ENCODE results near the gene ZNF148.

The ZNF148 gene

DNA sequence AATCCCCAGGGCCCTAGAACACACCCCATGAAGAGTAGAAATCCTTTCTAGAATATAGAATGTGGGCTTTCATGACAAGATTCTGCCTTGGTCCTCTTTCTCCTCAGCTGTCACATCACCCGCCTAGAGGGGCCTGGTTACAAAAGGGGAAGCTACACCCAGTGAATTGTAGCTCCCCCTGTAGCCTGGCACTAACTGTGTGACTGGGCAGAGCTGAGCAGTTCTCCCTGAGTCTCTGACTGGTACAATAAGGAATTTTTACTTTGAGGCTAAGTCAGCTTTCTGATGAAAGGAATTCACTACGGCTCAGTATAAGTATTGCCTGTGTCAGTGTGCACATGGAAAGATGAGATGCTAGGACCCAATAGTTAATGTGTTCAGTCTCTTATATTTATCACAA, 28.7 kb upstream of the ZNF148 start:
- DNase-seq (ENCODE audit: extremely low spot score), result no peak
- CTCF ChIA-PET, result interaction anchor here (1.1 to 2.1 kb wide), 4 partner anchors 10 to 23 kb away, joined by 3 to 6 read pairs (median 4); no protein-coding TSS in a partner anchor
- TF ChIP-seq, protein P1, sequence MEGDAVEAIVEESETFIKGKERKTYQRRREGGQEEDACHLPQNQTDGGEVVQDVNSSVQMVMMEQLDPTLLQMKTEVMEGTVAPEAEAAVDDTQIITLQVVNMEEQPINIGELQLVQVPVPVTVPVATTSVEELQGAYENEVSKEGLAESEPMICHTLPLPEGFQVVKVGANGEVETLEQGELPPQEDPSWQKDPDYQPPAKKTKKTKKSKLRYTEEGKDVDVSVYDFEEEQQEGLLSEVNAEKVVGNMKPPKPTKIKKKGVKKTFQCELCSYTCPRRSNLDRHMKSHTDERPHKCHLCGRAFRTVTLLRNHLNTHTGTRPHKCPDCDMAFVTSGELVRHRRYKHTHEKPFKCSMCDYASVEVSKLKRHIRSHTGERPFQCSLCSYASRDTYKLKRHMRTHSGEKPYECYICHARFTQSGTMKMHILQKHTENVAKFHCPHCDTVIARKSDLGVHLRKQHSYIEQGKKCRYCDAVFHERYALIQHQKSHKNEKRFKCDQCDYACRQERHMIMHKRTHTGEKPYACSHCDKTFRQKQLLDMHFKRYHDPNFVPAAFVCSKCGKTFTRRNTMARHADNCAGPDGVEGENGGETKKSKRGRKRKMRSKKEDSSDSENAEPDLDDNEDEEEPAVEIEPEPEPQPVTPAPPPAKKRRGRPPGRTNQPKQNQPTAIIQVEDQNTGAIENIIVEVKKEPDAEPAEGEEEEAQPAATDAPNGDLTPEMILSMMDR (IDR thresholded peaks at IDR 0.05; ENCODE audit: control extremely low read depth, extremely low read depth, low read depth, missing control alignments), result no peak
- POLR2A ChIA-PET, result interaction anchor here (0.5 kb wide), 1 partner anchor 15 kb away, joined by 6 read pairs; no protein-coding TSS in a partner anchor

DNA sequence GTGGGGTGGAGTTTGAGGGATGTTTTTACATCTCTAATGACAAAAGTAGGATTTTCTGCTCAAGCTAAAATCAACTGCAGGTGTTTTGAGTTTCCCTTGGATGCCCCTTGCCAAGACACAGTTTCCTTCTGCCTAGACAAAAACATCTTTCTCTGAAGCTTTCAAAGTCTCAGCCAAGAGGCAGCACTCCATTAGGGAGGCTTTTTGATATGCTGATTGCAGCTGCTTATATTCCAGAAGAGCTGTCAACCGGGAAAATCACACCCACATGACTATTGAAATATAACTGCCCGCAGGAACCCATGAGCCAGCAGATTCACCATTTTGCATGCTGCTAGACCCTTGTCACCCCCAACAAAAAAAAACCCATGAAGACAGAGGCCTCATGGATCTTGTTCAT, 27.5 kb upstream of the ZNF148 start:
- no peak for DNase-seq (ENCODE audit: extremely low spot score)
- POLR2A ChIA-PET, result no interaction called here
- CTCF ChIA-PET, result interaction anchor here (0.7 to 1.4 kb wide), 2 partner anchors 11 to 22 kb away, joined by 3 read pairs; no protein-coding TSS in a partner anchor
- TF ChIP-seq, protein P1 (IDR thresholded peaks at IDR 0.05; ENCODE audit: control extremely low read depth, extremely low read depth, low read depth, missing control alignments), result no peak

DNA sequence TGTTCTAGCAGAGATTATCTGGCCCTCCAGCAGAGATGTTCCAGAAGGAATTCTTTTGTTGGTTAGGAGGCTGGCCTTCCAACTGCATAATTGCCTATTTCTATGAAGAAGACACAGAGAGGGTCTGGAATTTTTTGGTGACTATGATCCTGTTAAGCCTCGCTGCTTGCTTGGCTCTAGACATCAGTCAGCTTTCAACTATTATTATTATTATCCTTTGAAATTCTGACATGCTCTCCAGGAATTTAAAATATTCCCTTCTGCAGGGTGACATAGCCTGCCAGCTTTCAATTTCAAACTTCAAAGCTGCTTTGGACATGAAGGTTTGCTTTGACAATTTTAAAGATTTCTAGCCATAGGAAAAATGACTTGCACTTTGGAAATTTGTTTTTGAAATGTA, 26.3 kb upstream of the ZNF148 start:
- TF ChIP-seq, protein P1 (IDR thresholded peaks at IDR 0.05; ENCODE audit: control extremely low read depth, extremely low read depth, low read depth, missing control alignments), result no peak
- POLR2A ChIA-PET, result no interaction called here
- CTCF ChIA-PET, result interaction anchor here (2.0 kb wide), 1 partner anchor 12 kb away, joined by 5 read pairs; no protein-coding TSS in a partner anchor
- DNase-seq (ENCODE audit: extremely low spot score), result no peak

DNA sequence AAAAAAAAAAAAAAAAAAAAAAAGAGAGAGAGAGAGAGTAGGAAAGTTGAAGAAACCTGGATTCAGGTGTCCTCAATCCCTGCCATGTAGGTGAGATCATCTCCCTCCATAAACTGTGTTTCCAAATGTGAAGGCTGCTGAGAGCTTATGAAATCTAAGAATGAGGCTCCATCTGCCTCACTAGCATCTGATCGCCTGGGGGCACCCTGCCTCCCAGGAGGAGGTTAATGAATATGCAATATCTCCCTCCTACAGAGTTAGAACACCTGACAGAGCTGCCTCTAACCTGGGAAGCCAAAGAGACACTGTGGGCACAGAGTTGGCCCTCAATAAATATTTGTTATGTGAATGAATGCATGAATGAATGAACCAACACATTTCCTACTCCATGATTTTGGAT, 23.8 kb upstream of the ZNF148 start:
- TF ChIP-seq, protein P1 (IDR thresholded peaks at IDR 0.05; ENCODE audit: control extremely low read depth, extremely low read depth, low read depth, missing control alignments), result peak; percentile 11
- ChIA-PET POLR2A (no interaction called here), CTCF (interaction anchor here (0.7 to 1.7 kb wide), 3 partner anchors 16 to 23 kb away, joined by 3 to 5 read pairs (median 3); partner anchors contain the start of gene ZNF148)
- DNase-seq (ENCODE audit: extremely low spot score), result no peak

DNA sequence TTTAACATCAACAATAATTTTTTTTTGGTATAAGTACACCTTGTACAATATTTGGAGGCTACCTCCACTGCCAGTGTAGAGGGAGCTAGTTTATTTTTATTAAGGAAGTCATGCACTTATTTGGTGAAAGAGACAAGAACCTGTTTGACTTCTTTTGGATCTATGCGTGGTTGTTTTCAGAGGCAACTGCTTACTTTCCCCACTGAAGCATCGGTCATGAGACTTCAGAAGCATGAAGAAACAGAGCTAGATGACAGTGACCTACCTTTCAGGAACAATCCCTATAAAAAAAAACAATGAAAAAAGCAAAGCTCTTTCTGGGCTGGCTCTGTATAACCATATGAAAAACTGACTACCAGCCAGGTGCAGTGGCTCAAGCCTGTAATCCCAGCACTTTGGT, 20.0 kb upstream of the ZNF148 start:
- ChIA-PET POLR2A (no interaction called here), CTCF (no interaction called here)
- TF ChIP-seq, protein P1 (IDR thresholded peaks at IDR 0.05; ENCODE audit: control extremely low read depth, extremely low read depth, low read depth, missing control alignments), result no peak
- no peak for DNase-seq (ENCODE audit: extremely low spot score)

DNA sequence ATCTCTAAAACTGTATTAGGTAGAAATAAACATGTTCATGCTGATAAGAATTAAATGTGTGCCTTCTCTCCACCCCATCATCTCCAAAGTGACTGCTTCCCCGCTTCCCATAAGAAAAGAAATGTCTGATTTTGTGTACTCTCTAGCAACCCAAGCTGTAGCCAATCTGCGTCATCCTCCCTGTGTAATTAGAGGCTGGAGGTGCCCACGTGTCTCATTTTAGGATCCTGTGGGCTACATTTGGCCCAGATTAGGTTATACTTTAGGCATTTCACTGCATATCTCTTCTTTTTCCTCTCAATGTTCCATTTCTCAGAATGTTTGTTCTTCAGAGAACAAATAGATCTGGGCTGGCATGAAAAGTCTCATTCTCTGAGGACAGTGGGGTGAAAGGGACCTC, 19.3 kb upstream of the ZNF148 start:
- CTCF ChIA-PET, result interaction anchor here (1.2 to 1.5 kb wide), 2 partner anchors 10 to 40 kb away, joined by 4 read pairs; no protein-coding TSS in a partner anchor
- TF ChIP-seq, protein P1 (IDR thresholded peaks at IDR 0.05; ENCODE audit: control extremely low read depth, extremely low read depth, low read depth, missing control alignments), result no peak
- POLR2A ChIA-PET, result no interaction called here
- DNase-seq (ENCODE audit: extremely low spot score), result no peak
